ENCODE measurements around the gene DHRS7B. TPM values are rescaled to one million over a fixed set of nuclear protein-coding genes. Genes with fewer than 3 reads are reported as not detected.

Gene DHRS7B
- polyA plus RNA-seq, 1 donor from 2014 or later, result 35.8 TPM

DNA sequence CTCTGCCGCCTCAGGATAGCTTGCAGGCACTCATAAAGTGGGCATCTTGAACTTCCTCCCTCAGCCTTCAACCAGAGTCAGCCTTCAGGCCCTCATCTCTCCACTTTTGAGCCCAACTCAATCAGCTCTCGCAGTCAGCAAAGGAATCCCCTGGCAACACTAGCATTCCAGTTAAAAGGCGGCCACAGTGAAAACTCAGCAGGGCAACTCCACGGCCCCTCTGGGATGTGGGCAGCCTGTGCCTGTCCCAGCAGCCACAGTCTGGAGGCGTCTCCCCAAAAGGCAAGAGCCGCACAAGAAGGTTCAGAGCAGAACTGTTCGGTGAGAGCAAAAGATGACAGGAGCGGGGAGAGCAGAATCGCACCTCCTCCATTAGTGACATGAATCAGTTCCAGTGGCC lies 78.2 kb downstream of the DHRS7B start:
- H3K36me3 ChIP-seq (ENCODE audit: insufficient read depth, low read length), result no peaks in the 10 kb centered on the region
- H3F3A ChIP-seq (ENCODE audit: insufficient read depth, low read length, poor library complexity, severe bottlenecking), result no peaks in the 10 kb centered on the region
- TF ChIP-seq EP300 (conservative IDR thresholded peaks at IDR 0.05; ENCODE audit: poor library complexity, severe bottlenecking) (no peak), EZH2 (IDR thresholded peaks at IDR 0.05; ENCODE audit: borderline replicate concordance, insufficient read depth, low read length, poor library complexity, severe bottlenecking) (no peak), POLR2AphosphoS5 (IDR thresholded peaks at IDR 0.05) (no peak), MXI1 (conservative IDR thresholded peaks at IDR 0.05; ENCODE audit: poor library complexity, severe bottlenecking) (no peak), SMC3 (conservative IDR thresholded peaks at IDR 0.05; ENCODE audit: poor library complexity) (no peak), RAD21 (conservative IDR thresholded peaks at IDR 0.05) (no peak), TAF1 (IDR thresholded peaks at IDR 0.05; ENCODE audit: low read depth) (no peak)
- TF ChIP-seq, protein P1, sequence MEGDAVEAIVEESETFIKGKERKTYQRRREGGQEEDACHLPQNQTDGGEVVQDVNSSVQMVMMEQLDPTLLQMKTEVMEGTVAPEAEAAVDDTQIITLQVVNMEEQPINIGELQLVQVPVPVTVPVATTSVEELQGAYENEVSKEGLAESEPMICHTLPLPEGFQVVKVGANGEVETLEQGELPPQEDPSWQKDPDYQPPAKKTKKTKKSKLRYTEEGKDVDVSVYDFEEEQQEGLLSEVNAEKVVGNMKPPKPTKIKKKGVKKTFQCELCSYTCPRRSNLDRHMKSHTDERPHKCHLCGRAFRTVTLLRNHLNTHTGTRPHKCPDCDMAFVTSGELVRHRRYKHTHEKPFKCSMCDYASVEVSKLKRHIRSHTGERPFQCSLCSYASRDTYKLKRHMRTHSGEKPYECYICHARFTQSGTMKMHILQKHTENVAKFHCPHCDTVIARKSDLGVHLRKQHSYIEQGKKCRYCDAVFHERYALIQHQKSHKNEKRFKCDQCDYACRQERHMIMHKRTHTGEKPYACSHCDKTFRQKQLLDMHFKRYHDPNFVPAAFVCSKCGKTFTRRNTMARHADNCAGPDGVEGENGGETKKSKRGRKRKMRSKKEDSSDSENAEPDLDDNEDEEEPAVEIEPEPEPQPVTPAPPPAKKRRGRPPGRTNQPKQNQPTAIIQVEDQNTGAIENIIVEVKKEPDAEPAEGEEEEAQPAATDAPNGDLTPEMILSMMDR (IDR thresholded peaks at IDR 0.05; ENCODE audit: poor library complexity, severe bottlenecking), result no peak
- TF ChIP-seq, protein P2, sequence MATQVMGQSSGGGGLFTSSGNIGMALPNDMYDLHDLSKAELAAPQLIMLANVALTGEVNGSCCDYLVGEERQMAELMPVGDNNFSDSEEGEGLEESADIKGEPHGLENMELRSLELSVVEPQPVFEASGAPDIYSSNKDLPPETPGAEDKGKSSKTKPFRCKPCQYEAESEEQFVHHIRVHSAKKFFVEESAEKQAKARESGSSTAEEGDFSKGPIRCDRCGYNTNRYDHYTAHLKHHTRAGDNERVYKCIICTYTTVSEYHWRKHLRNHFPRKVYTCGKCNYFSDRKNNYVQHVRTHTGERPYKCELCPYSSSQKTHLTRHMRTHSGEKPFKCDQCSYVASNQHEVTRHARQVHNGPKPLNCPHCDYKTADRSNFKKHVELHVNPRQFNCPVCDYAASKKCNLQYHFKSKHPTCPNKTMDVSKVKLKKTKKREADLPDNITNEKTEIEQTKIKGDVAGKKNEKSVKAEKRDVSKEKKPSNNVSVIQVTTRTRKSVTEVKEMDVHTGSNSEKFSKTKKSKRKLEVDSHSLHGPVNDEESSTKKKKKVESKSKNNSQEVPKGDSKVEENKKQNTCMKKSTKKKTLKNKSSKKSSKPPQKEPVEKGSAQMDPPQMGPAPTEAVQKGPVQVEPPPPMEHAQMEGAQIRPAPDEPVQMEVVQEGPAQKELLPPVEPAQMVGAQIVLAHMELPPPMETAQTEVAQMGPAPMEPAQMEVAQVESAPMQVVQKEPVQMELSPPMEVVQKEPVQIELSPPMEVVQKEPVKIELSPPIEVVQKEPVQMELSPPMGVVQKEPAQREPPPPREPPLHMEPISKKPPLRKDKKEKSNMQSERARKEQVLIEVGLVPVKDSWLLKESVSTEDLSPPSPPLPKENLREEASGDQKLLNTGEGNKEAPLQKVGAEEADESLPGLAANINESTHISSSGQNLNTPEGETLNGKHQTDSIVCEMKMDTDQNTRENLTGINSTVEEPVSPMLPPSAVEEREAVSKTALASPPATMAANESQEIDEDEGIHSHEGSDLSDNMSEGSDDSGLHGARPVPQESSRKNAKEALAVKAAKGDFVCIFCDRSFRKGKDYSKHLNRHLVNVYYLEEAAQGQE (IDR thresholded peaks at IDR 0.05; ENCODE audit: borderline replicate concordance), result no peak
- H3K9me3 ChIP-seq (ENCODE audit: low read length), result no peaks in the 10 kb centered on the region
- H3K4me2 ChIP-seq (ENCODE audit: low read length), result no peak overlapping the region
- H3K4me3 ChIP-seq (ENCODE audit: low read length), result no peak overlapping the region
- no peaks in the 10 kb centered on the region for H3K27me3 ChIP-seq (ENCODE audit: insufficient read depth, low read depth, low read length)
- H4K20me1 ChIP-seq (ENCODE audit: insufficient read depth), result no peaks in the 10 kb centered on the region
- no peaks in the 10 kb centered on the region for H3K9me2 ChIP-seq (ENCODE audit: insufficient read depth, low read length)
- H3K9ac ChIP-seq (ENCODE audit: low read length), result no peak overlapping the region
- no peak overlapping the region for H2AFZ ChIP-seq (ENCODE audit: low read depth, low read length)
- peaks cover 71% of the 10 kb centered on the region for H3K79me2 ChIP-seq (replicated peaks; ENCODE audit: insufficient read depth, low read length)
- H3K27ac ChIP-seq (ENCODE audit: low read length), result no peak overlapping the region

DNA sequence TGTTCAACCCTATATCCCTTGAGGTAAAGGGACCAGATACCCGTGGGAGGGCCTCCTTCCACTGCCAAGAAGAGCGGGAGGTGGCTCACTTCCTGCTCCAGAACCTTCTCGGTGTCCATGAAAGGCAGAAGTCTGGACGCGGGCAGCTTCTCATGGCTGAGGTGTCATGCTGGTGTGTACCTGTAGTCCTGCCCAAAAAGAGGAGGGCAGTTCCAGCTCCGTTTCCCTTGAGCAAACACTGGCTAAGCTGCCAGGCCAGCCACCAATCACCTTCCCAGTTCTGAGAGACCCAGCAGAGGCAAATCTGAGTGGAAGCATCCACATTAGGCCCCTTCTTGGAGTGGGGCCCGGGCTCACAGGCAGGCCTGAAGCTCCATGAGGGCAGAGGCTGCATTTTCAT lies 81.6 kb downstream of the DHRS7B start:
- Histone ChIP-seq H3K27me3 (ENCODE audit: insufficient read depth, low read depth, low read length) (no peaks in the 10 kb centered on the region), H3K27ac (ENCODE audit: low read length) (no peak overlapping the region), H3K36me3 (ENCODE audit: insufficient read depth, low read length) (no peaks in the 10 kb centered on the region), H3K4me2 (ENCODE audit: low read length) (no peak overlapping the region), H4K20me1 (ENCODE audit: insufficient read depth) (no peaks in the 10 kb centered on the region), H3F3A (ENCODE audit: insufficient read depth, low read length, poor library complexity, severe bottlenecking) (no peaks in the 10 kb centered on the region), H3K9me2 (ENCODE audit: insufficient read depth, low read length) (no peaks in the 10 kb centered on the region), H3K79me2 (replicated peaks; ENCODE audit: insufficient read depth, low read length) (peaks cover 83% of the 10 kb centered on the region), H3K9me3 (ENCODE audit: low read length) (no peaks in the 10 kb centered on the region), H2AFZ (ENCODE audit: low read depth, low read length) (no peak overlapping the region), H3K9ac (ENCODE audit: low read length) (no peak overlapping the region), H3K4me3 (ENCODE audit: low read length) (no peak overlapping the region)
- TF ChIP-seq TAF1 (IDR thresholded peaks at IDR 0.05; ENCODE audit: low read depth), result no peak
